ENCODE results near the gene MAPKAP1. TPM values are rescaled to one million over a fixed set of nuclear protein-coding genes. Genes with fewer than 3 reads are reported as not detected.

MAPKAP1 gene
- total RNA-seq, 2 donors from 2014 or later = 42.2 to 66.5 TPM

DNA sequence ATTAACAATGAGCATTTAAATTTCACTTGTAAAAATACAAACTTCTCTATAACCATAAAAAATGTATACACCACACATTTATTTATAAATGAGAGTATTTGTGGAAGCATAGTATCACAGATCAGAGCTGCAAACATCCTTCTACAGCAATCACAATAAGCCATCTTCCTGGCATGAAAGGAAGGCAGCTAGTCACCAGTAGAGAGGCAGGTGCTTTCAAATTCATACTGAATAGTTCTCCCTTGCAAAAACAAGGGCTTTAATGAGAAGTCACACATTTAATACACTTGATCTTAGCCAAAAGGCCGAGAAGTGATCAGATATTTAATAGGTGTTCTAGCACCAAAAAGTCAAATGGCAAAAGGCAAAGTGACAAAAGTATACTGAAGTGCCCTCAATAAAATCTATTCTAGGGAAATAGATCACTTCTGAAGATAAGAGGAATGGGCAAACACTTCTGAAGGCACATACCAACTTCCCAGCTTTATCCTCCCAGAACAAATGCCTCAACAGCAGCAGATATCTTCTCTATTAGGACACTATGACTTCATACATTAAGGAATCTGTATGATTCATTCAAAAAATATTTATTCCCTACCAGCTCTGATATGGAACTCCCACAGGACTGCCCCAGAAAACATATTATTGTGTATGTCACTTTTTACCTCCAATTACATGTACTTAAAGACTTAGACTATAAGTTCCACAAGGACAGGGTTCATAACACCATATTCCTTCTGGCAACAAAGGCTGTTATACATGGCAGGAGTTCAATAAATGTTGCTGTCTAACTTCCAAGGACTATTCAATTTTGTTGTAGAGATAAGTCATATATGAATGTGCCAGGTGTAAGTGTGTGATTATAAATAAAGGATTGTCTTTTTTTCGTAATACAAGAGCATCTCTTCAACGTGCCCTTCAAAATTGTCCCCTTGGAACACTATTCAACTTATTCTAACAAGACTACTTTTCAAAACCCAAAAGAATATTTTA, 31.7 kb downstream of the MAPKAP1 start:
- Mint-ChIP-seq H3K27ac (no peak overlapping the region), H3K36me3 (ENCODE audit: low read depth) (peaks cover 21% of the 10 kb centered on the region), H3K27me3 (no peaks in the 10 kb centered on the region), H3K4me1 (peaks cover 4% of the 10 kb centered on the region), H3K9me3 (no peaks in the 10 kb centered on the region), H3K4me3 (no peak overlapping the region)
- ATAC-seq (replicated peaks) = no peak

- Mint-ChIP-seq H3K9me3 (no peaks in the 10 kb centered on the region), H3K4me3 (no peak overlapping the region), H3K27ac (no peak overlapping the region), H3K4me1 (peaks cover 4% of the 10 kb centered on the region), H3K27me3 (no peaks in the 10 kb centered on the region), H3K36me3 (ENCODE audit: low read depth) (peaks cover 27% of the 10 kb centered on the region)
- no peak for ATAC-seq (replicated peaks)
Observed at GRCh38 chr9:125672876-125673275, 34.1 kb downstream of the MAPKAP1 start.

GRCh38 chr9:125663127-125663526, 43.9 kb downstream of the MAPKAP1 start:
- H3K27me3 Mint-ChIP-seq = no peaks in the 10 kb centered on the region

DNA sequence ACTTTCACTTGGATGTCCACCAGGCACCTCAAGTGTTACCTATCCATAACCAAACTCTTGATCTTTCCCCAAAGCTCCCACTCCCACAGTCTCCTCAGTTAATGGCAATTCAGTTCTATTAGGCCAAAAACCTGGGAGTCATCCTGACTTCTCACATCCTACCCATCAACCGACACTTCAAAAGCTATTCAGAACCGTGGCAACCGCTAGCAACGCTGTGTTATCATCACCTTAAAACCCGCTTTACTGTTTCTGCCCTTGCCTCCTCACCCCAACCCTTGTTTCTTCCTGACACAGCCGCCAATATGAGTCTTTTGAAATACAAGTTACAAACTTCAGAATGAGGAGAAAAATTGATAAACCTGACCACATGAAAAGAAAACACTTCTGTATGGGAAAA, 46.5 kb downstream of the MAPKAP1 start:
- Mint-ChIP-seq H3K4me3 (no peak overlapping the region), H3K27me3 (no peaks in the 10 kb centered on the region), H3K36me3 (ENCODE audit: low read depth) (peaks cover 34% of the 10 kb centered on the region), H3K9me3 (no peaks in the 10 kb centered on the region), H3K27ac (no peak overlapping the region), H3K4me1 (peaks cover 7% of the 10 kb centered on the region)
- no peak for ATAC-seq (replicated peaks)

More at GRCh38 chr9:125663127-125663526, 43.9 kb downstream of the MAPKAP1 start:
- Mint-ChIP-seq H3K9me3 (no peaks in the 10 kb centered on the region), H3K27ac (peak overlapping the region; percentile 1), H3K4me1 (peaks cover 7% of the 10 kb centered on the region), H3K4me3 (peak overlapping the region; percentile 18), H3K36me3 (ENCODE audit: low read depth) (peaks cover 23% of the 10 kb centered on the region)
- peak; percentile 79 for ATAC-seq (replicated peaks)

DNA sequence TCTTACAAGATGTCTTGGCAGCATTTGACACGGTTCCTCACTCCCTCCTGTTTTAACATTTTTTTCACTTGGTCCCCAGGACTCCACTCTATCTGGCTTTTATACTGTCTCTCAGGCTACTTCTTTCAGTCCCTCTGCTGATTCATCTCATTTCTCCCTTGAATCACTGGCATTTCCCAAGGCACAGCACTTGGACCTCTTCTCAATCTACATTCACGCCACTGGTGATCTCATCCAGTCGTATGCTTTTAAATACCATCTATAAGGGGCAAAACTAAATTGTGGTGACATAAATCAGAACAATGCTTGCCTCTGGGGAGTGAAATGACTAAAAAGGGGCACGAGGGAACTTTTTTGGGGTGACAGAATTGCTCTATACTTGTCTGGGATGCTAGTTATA, 47.1 kb downstream of the MAPKAP1 start:
- no peaks in the 10 kb centered on the region for H3K9me3 Mint-ChIP-seq
- peaks cover 28% of the 10 kb centered on the region for H3K36me3 Mint-ChIP-seq (ENCODE audit: low read depth)
- H3K4me1 Mint-ChIP-seq = peaks cover 7% of the 10 kb centered on the region
- peak; percentile 87 for ATAC-seq (replicated peaks)
- no peak overlapping the region for H3K4me3 Mint-ChIP-seq
- no peaks in the 10 kb centered on the region for H3K27me3 Mint-ChIP-seq
- no peak overlapping the region for H3K27ac Mint-ChIP-seq

- Mint-ChIP-seq H3K36me3 (ENCODE audit: low read depth) (peaks cover 28% of the 10 kb centered on the region), H3K27ac (no peak overlapping the region), H3K4me1 (peaks cover 7% of the 10 kb centered on the region), H3K9me3 (no peaks in the 10 kb centered on the region), H3K27me3 (no peaks in the 10 kb centered on the region), H3K4me3 (no peak overlapping the region)
- ATAC-seq (replicated peaks) = peak; percentile 38
Observed at GRCh38 chr9:125659201-125659840, 47.7 kb downstream of the MAPKAP1 start.

DNA sequence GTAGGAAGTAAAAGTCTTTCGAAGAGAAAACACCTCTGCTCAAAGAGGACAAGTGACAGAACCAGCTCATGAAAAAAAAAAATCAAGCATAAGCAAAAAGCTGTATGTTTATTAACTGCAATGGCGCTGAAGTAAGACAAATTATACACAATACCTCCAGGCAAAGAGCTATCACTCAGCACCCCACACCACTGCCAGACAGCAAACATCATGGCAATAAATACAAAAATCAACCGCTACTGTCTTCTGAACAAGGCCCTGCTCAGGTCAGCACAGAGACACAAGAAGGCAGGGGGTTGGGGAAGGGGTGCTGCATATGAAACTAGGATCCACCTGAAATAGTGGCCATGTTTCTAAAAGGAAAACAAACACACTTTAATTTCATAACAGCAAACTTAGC, 50.4 kb downstream of the MAPKAP1 start:
- Mint-ChIP-seq H3K4me1 (no peaks in the 10 kb centered on the region), H3K27ac (no peak overlapping the region), H3K27me3 (no peaks in the 10 kb centered on the region), H3K4me3 (no peak overlapping the region), H3K9me3 (no peaks in the 10 kb centered on the region), H3K36me3 (ENCODE audit: low read depth) (peaks cover 42% of the 10 kb centered on the region)
- no peak for ATAC-seq (replicated peaks)

GRCh38 chr9:125655691-125656410, 51.2 kb downstream of the MAPKAP1 start:
- H3K27me3 Mint-ChIP-seq = no peaks in the 10 kb centered on the region
- no peak overlapping the region for H3K4me3 Mint-ChIP-seq
- H3K36me3 Mint-ChIP-seq (ENCODE audit: low read depth) = peaks cover 46% of the 10 kb centered on the region
- no peak for ATAC-seq (replicated peaks)
- H3K9me3 Mint-ChIP-seq = no peaks in the 10 kb centered on the region
- peaks cover under 1% of the 10 kb centered on the region for H3K4me1 Mint-ChIP-seq
- H3K27ac Mint-ChIP-seq = no peak overlapping the region

- H3K9me3 Mint-ChIP-seq = no peaks in the 10 kb centered on the region
- H3K27ac Mint-ChIP-seq = no peak overlapping the region
- ATAC-seq (replicated peaks) = no peak
- no peaks in the 10 kb centered on the region for H3K27me3 Mint-ChIP-seq
- peaks cover 53% of the 10 kb centered on the region for H3K36me3 Mint-ChIP-seq (ENCODE audit: low read depth)
- no peak overlapping the region for H3K4me3 Mint-ChIP-seq
- peaks cover 7% of the 10 kb centered on the region for H3K4me1 Mint-ChIP-seq
Observed at GRCh38 chr9:125655066-125655633, 51.9 kb downstream of the MAPKAP1 start.

DNA sequence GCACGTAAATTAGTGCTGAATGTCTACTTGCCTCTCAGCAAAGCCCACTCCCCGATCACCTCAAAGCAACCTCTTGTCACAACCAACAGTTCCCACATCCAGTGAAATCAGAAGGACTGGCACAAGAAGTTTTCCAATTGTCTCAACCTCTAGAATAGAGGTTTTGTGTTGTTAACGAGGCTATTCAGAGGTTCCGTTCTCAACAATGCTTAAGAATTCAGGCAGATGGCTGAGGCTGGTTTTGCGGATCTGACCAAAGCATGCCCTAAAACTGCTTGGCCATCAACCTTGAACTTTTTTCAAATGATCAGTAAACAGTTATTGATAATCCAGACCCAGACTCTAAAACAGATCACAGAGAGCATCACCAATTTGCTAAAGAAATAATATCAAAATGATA, 52.9 kb downstream of the MAPKAP1 start:
- ATAC-seq (replicated peaks) = no peak

GRCh38 chr9:125653325-125653724, 53.7 kb downstream of the MAPKAP1 start:
- Mint-ChIP-seq H3K36me3 (ENCODE audit: low read depth) (peaks cover 62% of the 10 kb centered on the region), H3K9me3 (no peaks in the 10 kb centered on the region), H3K4me3 (no peak overlapping the region), H3K27me3 (no peaks in the 10 kb centered on the region), H3K4me1 (peaks cover 22% of the 10 kb centered on the region), H3K27ac (no peak overlapping the region)
- no peak for ATAC-seq (replicated peaks)

More for the DNA sequence above, 52.9 kb downstream of the MAPKAP1 start:
- peaks cover 62% of the 10 kb centered on the region for H3K36me3 Mint-ChIP-seq (ENCODE audit: low read depth)
- no peak overlapping the region for H3K4me3 Mint-ChIP-seq
- no peaks in the 10 kb centered on the region for H3K9me3 Mint-ChIP-seq
- H3K27ac Mint-ChIP-seq = no peak overlapping the region
- H3K4me1 Mint-ChIP-seq = peaks cover 18% of the 10 kb centered on the region
- no peaks in the 10 kb centered on the region for H3K27me3 Mint-ChIP-seq

DNA sequence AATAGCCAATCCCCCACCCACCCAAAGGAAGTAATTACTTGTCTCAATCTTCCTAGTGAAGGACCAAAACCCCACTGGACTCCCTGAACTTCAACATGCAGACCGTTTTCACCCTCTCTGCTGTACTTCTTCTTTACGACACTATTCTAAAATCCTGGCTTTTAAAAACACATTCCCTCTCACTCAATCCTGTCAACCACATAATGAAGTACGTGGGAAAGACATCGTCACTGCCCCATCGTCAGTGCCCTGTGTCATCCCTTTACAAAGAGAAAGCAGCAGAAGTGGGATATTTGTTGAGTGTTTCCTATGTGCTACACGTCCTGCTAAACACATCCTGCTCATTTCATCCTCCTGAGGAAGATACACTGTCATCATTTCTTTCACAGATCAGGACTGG, 54.2 kb downstream of the MAPKAP1 start:
- Mint-ChIP-seq H3K4me1 (peaks cover 25% of the 10 kb centered on the region), H3K4me3 (no peak overlapping the region), H3K27ac (no peak overlapping the region), H3K36me3 (ENCODE audit: low read depth) (peaks cover 57% of the 10 kb centered on the region), H3K27me3 (no peaks in the 10 kb centered on the region), H3K9me3 (no peaks in the 10 kb centered on the region)
- no peak for ATAC-seq (replicated peaks)

DNA sequence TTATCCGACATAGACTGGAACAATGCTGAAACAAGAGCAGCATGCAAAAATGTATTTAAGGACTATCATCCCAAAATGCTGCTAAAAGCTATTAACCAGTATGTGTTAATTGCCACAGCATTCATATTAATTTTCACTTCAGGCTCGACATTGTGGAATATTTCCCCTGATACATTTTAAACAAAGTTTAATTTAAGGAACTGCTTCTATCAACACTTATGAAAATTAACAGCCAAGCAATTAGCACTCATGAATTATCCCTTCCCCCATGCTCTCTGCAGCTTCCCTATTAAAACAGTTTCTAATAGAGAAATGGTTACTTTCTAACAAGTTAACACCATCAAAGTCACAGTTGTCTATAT, 54.8 kb downstream of the MAPKAP1 start:
- Mint-ChIP-seq H3K36me3 (ENCODE audit: low read depth) (peaks cover 51% of the 10 kb centered on the region), H3K9me3 (no peaks in the 10 kb centered on the region), H3K27me3 (no peaks in the 10 kb centered on the region), H3K27ac (no peak overlapping the region), H3K4me1 (peaks cover 29% of the 10 kb centered on the region), H3K4me3 (no peak overlapping the region)
- ATAC-seq (replicated peaks) = no peak

DNA sequence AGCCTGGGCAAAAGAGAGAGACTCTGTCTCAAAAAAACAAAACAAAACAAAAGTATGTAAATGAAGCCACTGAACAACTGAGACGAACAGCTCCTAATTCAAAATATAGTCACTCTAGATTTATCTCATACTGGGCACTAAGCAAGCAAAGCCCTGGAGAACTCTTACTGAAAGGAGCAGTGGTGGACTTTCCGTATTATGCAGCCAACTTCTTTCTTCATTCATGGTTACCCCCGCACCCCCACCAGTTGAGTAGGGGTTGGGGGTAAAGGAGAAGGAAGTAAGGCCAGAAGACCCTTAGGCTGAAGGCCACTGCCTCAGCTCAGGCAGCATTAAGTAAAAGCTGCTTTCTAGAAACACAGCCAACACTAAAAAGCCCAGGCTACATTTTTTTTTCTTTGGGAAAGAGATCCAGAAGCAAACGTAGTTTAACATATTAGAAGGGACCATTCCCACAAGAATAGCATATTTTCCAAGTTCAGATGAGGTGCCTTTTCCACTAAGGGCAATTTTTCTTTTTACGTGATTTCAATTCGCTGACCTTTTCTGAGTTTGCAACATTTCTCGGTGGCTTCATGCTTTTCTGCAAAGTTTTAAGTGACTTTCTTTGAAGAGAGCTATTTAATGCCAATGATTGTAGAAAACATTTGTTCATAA, 55.3 kb downstream of the MAPKAP1 start:
- no peaks in the 10 kb centered on the region for H3K9me3 Mint-ChIP-seq
- H3K27me3 Mint-ChIP-seq = no peaks in the 10 kb centered on the region
- no peak for ATAC-seq (replicated peaks)
- H3K36me3 Mint-ChIP-seq (ENCODE audit: low read depth) = peaks cover 46% of the 10 kb centered on the region
- peaks cover 34% of the 10 kb centered on the region for H3K4me1 Mint-ChIP-seq
- no peak overlapping the region for H3K4me3 Mint-ChIP-seq
- no peak overlapping the region for H3K27ac Mint-ChIP-seq
